HEK293 (cell line): ENCODE data around the gene PDCD4.

Experiments used
- CTCF ChIP-seq: fragments of 450-650 bp; formaldehyde crosslinking; IDR thresholded peaks from 2 replicates; pipeline ENCODE4 v1.5.1; 2016; ENCODE audit warnings: missing biosample characterization, missing genetic modification characterization
- GLI2 ChIP-seq: fragments of 450-650 bp; formaldehyde crosslinking; IDR thresholded peaks from 2 replicates; pipeline ENCODE4; 2017; ENCODE audit warnings: missing biosample characterization, missing genetic modification characterization, low read depth, borderline replicate concordance
- HOXA7 ChIP-seq: sonication (generic); formaldehyde crosslinking; IDR thresholded peaks from 2 replicates; pipeline ENCODE4 v1.8.1; 2022; ENCODE audit warnings: missing genetic modification reagents, borderline replicate concordance
- YY1 ChIP-seq: fragments of 450-650 bp; formaldehyde crosslinking; IDR thresholded peaks from 2 replicates; pipeline ENCODE4 v1.5.1; 2018; ENCODE audit warnings: missing biosample characterization, missing genetic modification characterization
- ZBTB11 ChIP-seq: fragments of 450-650 bp; formaldehyde crosslinking; conservative IDR thresholded peaks from 2 replicates; pipeline ENCODE4 v1.5.1; 2016; ENCODE audit warnings: low read depth, missing biosample characterization, missing genetic modification characterization
- ZNF202 ChIP-seq: fragments of 450-650 bp; formaldehyde crosslinking; IDR thresholded peaks from 2 replicates; pipeline ENCODE4 v1.5.1; 2016; ENCODE audit warnings: missing biosample characterization, missing genetic modification characterization, borderline replicate concordance
- ZNF777 ChIP-seq: fragments of 450-650 bp; formaldehyde crosslinking; IDR thresholded peaks from 2 replicates; pipeline ENCODE4 v1.5.1; 2017; ENCODE audit warnings: missing biosample characterization, missing genetic modification characterization, borderline replicate concordance
- TF ChIP-seq, protein P1 (sequence below): fragments of 450-650 bp; formaldehyde crosslinking; IDR thresholded peaks from 2 replicates; pipeline ENCODE4 v1.5.1; 2016; ENCODE audit warnings: missing biosample characterization, missing genetic modification characterization

DNA sequence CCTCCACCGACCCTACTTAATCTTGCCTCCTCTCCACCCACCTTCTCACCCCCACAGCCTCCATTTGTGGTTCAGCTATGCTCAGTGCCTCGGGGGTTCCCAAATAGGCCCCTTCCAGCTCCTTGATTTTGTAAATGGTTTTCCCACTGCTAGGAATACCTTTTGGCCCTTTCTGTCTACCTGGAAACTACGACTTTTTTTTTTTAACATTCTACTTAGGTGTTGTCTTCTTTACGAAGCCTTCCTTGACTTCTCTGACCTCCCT, 27.2 kb upstream of the PDCD4 start:
- TF ChIP-seq, protein P1, sequence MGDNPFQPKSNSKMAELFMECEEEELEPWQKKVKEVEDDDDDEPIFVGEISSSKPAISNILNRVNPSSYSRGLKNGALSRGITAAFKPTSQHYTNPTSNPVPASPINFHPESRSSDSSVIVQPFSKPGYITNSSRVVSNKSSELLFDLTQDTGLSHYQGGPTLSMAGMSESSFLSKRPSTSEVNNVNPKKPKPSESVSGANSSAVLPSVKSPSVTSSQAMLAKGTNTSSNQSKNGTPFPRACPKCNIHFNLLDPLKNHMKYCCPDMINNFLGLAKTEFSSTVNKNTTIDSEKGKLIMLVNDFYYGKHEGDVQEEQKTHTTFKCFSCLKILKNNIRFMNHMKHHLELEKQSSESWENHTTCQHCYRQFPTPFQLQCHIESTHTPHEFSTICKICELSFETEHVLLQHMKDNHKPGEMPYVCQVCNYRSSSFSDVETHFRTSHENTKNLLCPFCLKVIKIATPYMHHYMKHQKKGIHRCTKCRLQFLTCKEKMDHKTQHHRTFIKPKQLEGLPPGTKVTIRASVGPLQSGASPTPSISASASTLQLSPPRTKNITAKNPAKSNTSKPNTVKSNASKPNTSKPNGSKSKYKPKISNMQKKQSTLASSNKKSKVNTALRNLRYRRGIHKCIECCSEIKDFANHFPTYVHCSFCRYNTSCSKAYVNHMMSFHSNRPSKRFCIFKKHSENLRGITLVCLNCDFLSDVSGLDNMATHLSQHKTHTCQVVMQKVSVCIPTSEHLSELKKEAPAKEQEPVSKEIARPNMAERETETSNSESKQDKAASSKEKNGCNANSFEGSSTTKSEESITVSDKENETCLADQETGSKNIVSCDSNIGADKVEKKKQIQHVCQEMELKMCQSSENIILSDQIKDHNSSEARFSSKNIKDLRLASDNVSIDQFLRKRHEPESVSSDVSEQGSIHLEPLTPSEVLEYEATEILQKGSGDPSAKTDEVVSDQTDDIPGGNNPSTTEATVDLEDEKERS (tag by site-specific recombination), result no peak
- no peak for TF ChIP-seq ZNF777 (tag by site-specific recombination)
- TF ChIP-seq CTCF (tag by site-specific recombination), result no peak
- TF ChIP-seq ZBTB11 (tag by site-specific recombination), result no peak
- no peak for TF ChIP-seq YY1 (tag by site-specific recombination)
- TF ChIP-seq ZNF202 (tag by site-specific recombination), result no peak
- no peak for TF ChIP-seq HOXA7 (CRISPR knock-in tag)
- no peak for TF ChIP-seq GLI2 (tag by site-specific recombination)
